ENCODE results near the gene EPHA10. TPM values are rescaled to one million over a fixed set of nuclear protein-coding genes. Genes with fewer than 3 reads are reported as not detected.
A peak's percentile ranks its signal among the peaks of the same experiment; 100 is the strongest.

EPHA10 gene
- total and polyA plus RNA-seq, 4 donors = 0.20 to 1.7 (median 0.26) TPM; not detected in 1

- 84 to 92% methylated on average over 8 of the region's 8 CpGs for WGBS, 2 donors
- Histone ChIP-seq H3K4me3 (no peak overlapping the region), H3K27me3 (ENCODE audit: control insufficient read depth in 3 of 3, insufficient read depth in 3 of 3, low read length in 2 of 3) (no peaks in the 10 kb centered on the region), H3K9ac (ENCODE audit: insufficient read depth in 1 of 2, low read length in 2 of 2) (no peak overlapping the region), H3K27ac (ENCODE audit: low read depth in 1 of 2, low read length in 1 of 2) (no peak overlapping the region), H3K4me1 (ENCODE audit: control insufficient read depth in 5 of 5, insufficient read depth in 5 of 5, low read length in 5 of 5) (no peaks in the 10 kb centered on the region), H3K9me3 (ENCODE audit: control insufficient read depth in 4 of 4, insufficient read depth in 3 of 4, low read length in 3 of 4) (no peaks in the 10 kb centered on the region), H3K36me3 (ENCODE audit: control insufficient read depth in 4 of 4, insufficient read depth in 4 of 4, low read length in 4 of 4) (peaks cover 0 to 16% (median 8%) of the 10 kb centered on the region in 4 donors)
- ATAC-seq (ENCODE audit: insufficient read depth, low FRiP score) (no peak), DNase-seq (no peak)
- TF ChIP-seq, protein P1, sequence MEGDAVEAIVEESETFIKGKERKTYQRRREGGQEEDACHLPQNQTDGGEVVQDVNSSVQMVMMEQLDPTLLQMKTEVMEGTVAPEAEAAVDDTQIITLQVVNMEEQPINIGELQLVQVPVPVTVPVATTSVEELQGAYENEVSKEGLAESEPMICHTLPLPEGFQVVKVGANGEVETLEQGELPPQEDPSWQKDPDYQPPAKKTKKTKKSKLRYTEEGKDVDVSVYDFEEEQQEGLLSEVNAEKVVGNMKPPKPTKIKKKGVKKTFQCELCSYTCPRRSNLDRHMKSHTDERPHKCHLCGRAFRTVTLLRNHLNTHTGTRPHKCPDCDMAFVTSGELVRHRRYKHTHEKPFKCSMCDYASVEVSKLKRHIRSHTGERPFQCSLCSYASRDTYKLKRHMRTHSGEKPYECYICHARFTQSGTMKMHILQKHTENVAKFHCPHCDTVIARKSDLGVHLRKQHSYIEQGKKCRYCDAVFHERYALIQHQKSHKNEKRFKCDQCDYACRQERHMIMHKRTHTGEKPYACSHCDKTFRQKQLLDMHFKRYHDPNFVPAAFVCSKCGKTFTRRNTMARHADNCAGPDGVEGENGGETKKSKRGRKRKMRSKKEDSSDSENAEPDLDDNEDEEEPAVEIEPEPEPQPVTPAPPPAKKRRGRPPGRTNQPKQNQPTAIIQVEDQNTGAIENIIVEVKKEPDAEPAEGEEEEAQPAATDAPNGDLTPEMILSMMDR (IDR thresholded peaks at IDR 0.05; ENCODE audit: control extremely low read depth, extremely low read depth) = no peak
Observed at GRCh38 chr1:37705399-37705798, 59.5 kb downstream of the EPHA10 start.

GRCh38 chr1:37704966-37705365 is 60.0 kb downstream of the EPHA10 start:
- peaks cover 0 to 17% (median 8%) of the 10 kb centered on the region in 4 donors for H3K36me3 ChIP-seq (ENCODE audit: control insufficient read depth in 4 of 4, insufficient read depth in 4 of 4, low read length in 4 of 4)
- TF ChIP-seq, protein P1 (IDR thresholded peaks at IDR 0.05; ENCODE audit: control extremely low read depth, extremely low read depth) = no peak
- no peaks in the 10 kb centered on the region for H3K9me3 ChIP-seq (ENCODE audit: control insufficient read depth in 4 of 4, insufficient read depth in 3 of 4, low read length in 3 of 4)
- no peaks in the 10 kb centered on the region for H3K4me1 ChIP-seq (ENCODE audit: control insufficient read depth in 5 of 5, insufficient read depth in 5 of 5, low read length in 5 of 5)
- H3K9ac ChIP-seq (ENCODE audit: insufficient read depth in 1 of 2, low read length in 2 of 2) = no peak overlapping the region
- no peak overlapping the region for H3K4me3 ChIP-seq
- ATAC-seq (ENCODE audit: insufficient read depth, low FRiP score) = no peak
- no peaks in the 10 kb centered on the region for H3K27me3 ChIP-seq (ENCODE audit: control insufficient read depth in 3 of 3, insufficient read depth in 3 of 3, low read length in 2 of 3)
- no peak overlapping the region for H3K27ac ChIP-seq (ENCODE audit: low read depth in 1 of 2, low read length in 1 of 2)
- peak in 1 of 3 donors; percentile 10 for DNase-seq
- 84 to 88% methylated on average over 3 of the region's 3 CpGs for WGBS, 2 donors

- WGBS, 2 donors = 94 to 97% methylated on average over 14 of the region's 14 CpGs
- peaks cover 0 to 7% (median 5%) of the 10 kb centered on the region in 4 donors for H3K36me3 ChIP-seq (ENCODE audit: control insufficient read depth in 4 of 4, insufficient read depth in 4 of 4, low read length in 4 of 4)
Observed at GRCh38 chr1:37703061-37703460, 61.9 kb downstream of the EPHA10 start.

More at GRCh38 chr1:37703061-37703460, 61.9 kb downstream of the EPHA10 start:
- TF ChIP-seq, protein P1 (IDR thresholded peaks at IDR 0.05; ENCODE audit: control extremely low read depth, extremely low read depth) = no peak
- Histone ChIP-seq H3K9me3 (ENCODE audit: control insufficient read depth in 4 of 4, insufficient read depth in 3 of 4, low read length in 3 of 4) (no peaks in the 10 kb centered on the region), H3K27me3 (ENCODE audit: control insufficient read depth in 3 of 3, insufficient read depth in 3 of 3, low read length in 2 of 3) (no peaks in the 10 kb centered on the region), H3K9ac (ENCODE audit: insufficient read depth in 1 of 2, low read length in 2 of 2) (no peak overlapping the region), H3K4me3 (no peak overlapping the region), H3K4me1 (ENCODE audit: control insufficient read depth in 5 of 5, insufficient read depth in 5 of 5, low read length in 5 of 5) (no peaks in the 10 kb centered on the region), H3K27ac (ENCODE audit: low read depth in 1 of 2, low read length in 1 of 2) (no peak overlapping the region)
- DNase-seq (no peak), ATAC-seq (ENCODE audit: insufficient read depth, low FRiP score) (no peak)

All from lung (tissue), 12 donors.